GM19463 (cell line): ENCODE data around the gene CD4.
"Not testable (repeated sequence)": the region's sequence is repeated elsewhere in the genome, so short reads cannot be mapped to it uniquely, and the experiment has no call there.

ENCODE experiments used
- ATAC-seq: cut with Tn5 transposase; IDR thresholded peaks from one replicate; pipeline ENCODE4 v1.9.1; 2021; ENCODE audit warnings: mild to moderate bottlenecking, moderate library complexity; ENCODE audit not compliant: unreplicated experiment

The CD4 gene

GRCh38 chr12:6865307-6865706, 76.0 kb downstream of the CD4 start:
- ATAC-seq, result not testable (repeated sequence)

GRCh38 chr12:6866163-6866919, 77.0 kb downstream of the CD4 start:
- ATAC-seq, result no peak

- peak; percentile 13 for ATAC-seq
Measured at GRCh38 chr12:6866920-6867412, 77.6 kb downstream of the CD4 start.

- ATAC-seq, result peak; percentile 68
Measured at GRCh38 chr12:6867413-6868210, 78.3 kb downstream of the CD4 start, which contains the start of gene TPI1. Gene TPI1, plus strand, starts transcription at chr12:6867531. Its CDS starts 36 bp downstream, at chr12:6867567.

- no peak for ATAC-seq
Measured at GRCh38 chr12:6868211-6869048, 79.1 kb downstream of the CD4 start.

GRCh38 chr12:6869049-6870021, 80.0 kb downstream of the CD4 start:
- no peak for ATAC-seq

GRCh38 chr12:6870304-6870703, 81.0 kb downstream of the CD4 start:
- not testable (repeated sequence) for ATAC-seq
